OCI-LY7 (cell line): Measurements from ENCODE around the gene OAS1. TPM values are rescaled to one million over a fixed set of nuclear protein-coding genes. Genes with fewer than 3 reads are reported as not detected.

Experiments
- BruUV-seq: library from RNA; stranded (reverse); fragments of 400-500 nt; replicated peaks from 2 replicates; lab custom pipeline; 2021; lab: Mats Ljungman, UMichigan
- CTCF ChIA-PET: fragments of 300-600 bp; sonication (Branson Sonifier 250); formaldehyde crosslinking; loops from one replicate; lab custom pipeline; 2022; ENCODE audit warnings: antibody characterized with exemption; ENCODE audit not compliant: unreplicated experiment; lab: Charles Lee
- POLR2A ChIA-PET: fragments of 300-600 bp; sonication (Branson Sonifier 250); formaldehyde crosslinking; loops from one replicate; lab custom pipeline; 2022; ENCODE audit warnings: antibody characterized with exemption; lab: Charles Lee
- DNase-seq: peaks from one replicate; pipeline ENCODE4 v3.0.0-alpha.2; 2015; ENCODE audit warnings: low spot score
- H2AFZ ChIP-seq: fragments of 200-600 bp; sonication (generic), shearing (Covaris generic); 2 replicates; pipeline ENCODE4 v1.6.1; 2014; ENCODE audit warnings: mild to moderate bottlenecking, antibody characterized with exemption, low read length, moderate library complexity
- H3K27ac ChIP-seq: fragments of 200-600 bp; sonication (generic); 2 replicates; pipeline ENCODE4 v1.5.1; 2014; ENCODE audit warnings: mixed run types, low read depth, mild to moderate bottlenecking, moderate library complexity, low read length, inconsistent platforms; ENCODE audit not compliant: poor library complexity, severe bottlenecking
- H3K36me3 ChIP-seq: fragments of 200-600 bp; sonication (generic); 2 replicates; pipeline ENCODE4 v1.6.1; 2014; ENCODE audit warnings: mild to moderate bottlenecking, antibody characterized with exemption, low read length, moderate library complexity, mixed read lengths; ENCODE audit not compliant: insufficient read depth
- H3K4me1 ChIP-seq: fragments of 200-600 bp; sonication (generic); 2 replicates; pipeline ENCODE4 v1.5.1; 2014; ENCODE audit warnings: mild to moderate bottlenecking, low read length; ENCODE audit not compliant: insufficient read depth, poor library complexity, severe bottlenecking
- H3K4me2 ChIP-seq: fragments of 200-600 bp; sonication (generic); 2 replicates; pipeline ENCODE4 v1.6.1; 2014; ENCODE audit warnings: mild to moderate bottlenecking, low read length
- H3K4me3 ChIP-seq: fragments of 200-600 bp; sonication (generic); 2 replicates; pipeline ENCODE4 v1.5.1; 2014; ENCODE audit warnings: mild to moderate bottlenecking, low read depth, low read length; ENCODE audit not compliant: poor library complexity, severe bottlenecking
- H3K79me2 ChIP-seq: fragments of 200-600 bp; sonication (generic); 2 replicates; pipeline ENCODE4 v1.6.1; 2016; ENCODE audit warnings: low read depth, mild to moderate bottlenecking, low read length, moderate library complexity, mixed read lengths; ENCODE audit not compliant: insufficient read depth
- H3K9me2 ChIP-seq: fragments of 200-600 bp; sonication (generic); 2 replicates; pipeline ENCODE4 v1.6.1; 2016; ENCODE audit warnings: mild to moderate bottlenecking, low read length, mixed read lengths; ENCODE audit not compliant: insufficient read depth
- H3K9me3 ChIP-seq: fragments of 200-600 bp; sonication (generic); 2 replicates; pipeline ENCODE4 v1.6.1; 2014; ENCODE audit warnings: mild to moderate bottlenecking, mixed run types, low read length, mixed read lengths
- H4K20me1 ChIP-seq: fragments of 200-600 bp; sonication (generic); 2 replicates; pipeline ENCODE4 v1.6.1; 2014; ENCODE audit warnings: mild to moderate bottlenecking, antibody characterized with exemption, low read length, moderate library complexity, mixed read lengths; ENCODE audit not compliant: insufficient read depth
- EZH2phosphoT487 ChIP-seq: fragments of 200-600 bp; sonication (generic); IDR thresholded peaks from 2 replicates; pipeline ENCODE4 v1.6.1; 2018; ENCODE audit warnings: low read depth, borderline replicate concordance, mild to moderate bottlenecking, mixed run types, antibody characterized with exemption, low read length, moderate library complexity, mixed read lengths
- intact Hi-C: fragments of 100-400 bp; cut with micrococcal nuclease; formaldehyde crosslinking; loops from one replicate; pipeline ENCODE4 v1.10.0; 2022; ENCODE audit not compliant: unreplicated experiment
- total RNA-seq, 2 experiments: library from RNA; depleted of rRNA in 1 of 2; stranded (reverse); fragments of >200 nt in 1 of 2; shearing (Covaris generic) in 1 of 2; gene quantifications; 2 replicates each; pipeline ENCODE4 v1.2.3, GENCODE V29; 2014 to 2022
- TF ChIP-seq, protein P1 (sequence below): fragments of 200-600 bp; sonication (generic); conservative IDR thresholded peaks from 2 replicates; pipeline ENCODE4 v1.5.1; 2014; ENCODE audit warnings: mild to moderate bottlenecking, antibody characterized with exemption, low read length, moderate library complexity, mixed read lengths

OAS1 gene
- total RNA-seq, 2 experiments from 2014 or later = 49.6 to 56.3 TPM

DNA sequence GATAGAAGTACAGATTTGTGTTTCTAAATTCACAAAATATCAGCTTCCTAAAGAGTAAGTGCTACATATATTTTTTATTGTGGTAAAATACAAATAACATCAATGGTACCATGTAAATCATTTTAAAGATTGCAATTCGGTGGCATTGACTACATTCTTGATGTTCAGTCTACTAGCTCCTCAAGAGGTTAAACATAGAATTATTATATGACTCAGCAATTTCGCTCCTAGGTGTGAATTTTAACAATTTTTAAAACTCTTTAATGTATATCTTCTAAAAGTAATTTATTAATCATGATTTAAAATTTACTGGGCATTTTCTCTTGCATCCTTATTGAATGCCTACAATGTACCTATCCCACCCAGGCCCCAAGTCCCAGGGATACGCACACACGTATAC is 29.8 kb upstream of the OAS1 start:
- Histone ChIP-seq H3K4me3 (no peak overlapping the region), H3K4me1 (no peaks in the 10 kb centered on the region), H3K36me3 (no peaks in the 10 kb centered on the region), H2AFZ (no peak overlapping the region), H4K20me1 (no peaks in the 10 kb centered on the region), H3K27ac (no peak overlapping the region), H3K4me2 (no peak overlapping the region), H3K79me2 (no peaks in the 10 kb centered on the region), H3K9me2 (no peaks in the 10 kb centered on the region), H3K9me3 (no peaks in the 10 kb centered on the region)
- BruUV-seq = no TSS peak
- intact Hi-C loops = no loop called here
- POLR2A ChIA-PET = no interaction called here
- no peak for DNase-seq
- CTCF ChIA-PET = no interaction called here
- no peak for TF ChIP-seq EZH2phosphoT487
- TF ChIP-seq, protein P1, sequence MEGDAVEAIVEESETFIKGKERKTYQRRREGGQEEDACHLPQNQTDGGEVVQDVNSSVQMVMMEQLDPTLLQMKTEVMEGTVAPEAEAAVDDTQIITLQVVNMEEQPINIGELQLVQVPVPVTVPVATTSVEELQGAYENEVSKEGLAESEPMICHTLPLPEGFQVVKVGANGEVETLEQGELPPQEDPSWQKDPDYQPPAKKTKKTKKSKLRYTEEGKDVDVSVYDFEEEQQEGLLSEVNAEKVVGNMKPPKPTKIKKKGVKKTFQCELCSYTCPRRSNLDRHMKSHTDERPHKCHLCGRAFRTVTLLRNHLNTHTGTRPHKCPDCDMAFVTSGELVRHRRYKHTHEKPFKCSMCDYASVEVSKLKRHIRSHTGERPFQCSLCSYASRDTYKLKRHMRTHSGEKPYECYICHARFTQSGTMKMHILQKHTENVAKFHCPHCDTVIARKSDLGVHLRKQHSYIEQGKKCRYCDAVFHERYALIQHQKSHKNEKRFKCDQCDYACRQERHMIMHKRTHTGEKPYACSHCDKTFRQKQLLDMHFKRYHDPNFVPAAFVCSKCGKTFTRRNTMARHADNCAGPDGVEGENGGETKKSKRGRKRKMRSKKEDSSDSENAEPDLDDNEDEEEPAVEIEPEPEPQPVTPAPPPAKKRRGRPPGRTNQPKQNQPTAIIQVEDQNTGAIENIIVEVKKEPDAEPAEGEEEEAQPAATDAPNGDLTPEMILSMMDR = no peak

DNA sequence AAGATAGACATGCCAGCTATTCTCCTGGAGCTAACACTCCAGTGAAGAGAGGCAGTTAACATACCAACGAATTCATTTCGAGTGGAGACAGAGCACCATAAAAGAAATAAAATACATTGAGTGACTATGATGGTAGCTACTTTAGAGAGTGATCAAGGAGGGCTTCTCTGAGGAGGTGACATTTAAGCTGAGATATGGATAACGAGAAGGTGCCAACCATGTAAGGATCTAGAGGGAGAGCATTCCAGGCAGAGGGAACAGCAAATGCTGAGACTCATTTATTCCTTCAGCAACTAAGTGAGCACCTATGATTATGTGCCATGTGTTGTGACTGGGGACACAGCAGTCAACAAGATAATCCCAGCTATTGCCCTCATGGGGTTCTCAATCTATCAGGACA is 28.3 kb upstream of the OAS1 start:
- no TSS peak for BruUV-seq
- DNase-seq = no peak
- POLR2A ChIA-PET = no interaction called here

DNA sequence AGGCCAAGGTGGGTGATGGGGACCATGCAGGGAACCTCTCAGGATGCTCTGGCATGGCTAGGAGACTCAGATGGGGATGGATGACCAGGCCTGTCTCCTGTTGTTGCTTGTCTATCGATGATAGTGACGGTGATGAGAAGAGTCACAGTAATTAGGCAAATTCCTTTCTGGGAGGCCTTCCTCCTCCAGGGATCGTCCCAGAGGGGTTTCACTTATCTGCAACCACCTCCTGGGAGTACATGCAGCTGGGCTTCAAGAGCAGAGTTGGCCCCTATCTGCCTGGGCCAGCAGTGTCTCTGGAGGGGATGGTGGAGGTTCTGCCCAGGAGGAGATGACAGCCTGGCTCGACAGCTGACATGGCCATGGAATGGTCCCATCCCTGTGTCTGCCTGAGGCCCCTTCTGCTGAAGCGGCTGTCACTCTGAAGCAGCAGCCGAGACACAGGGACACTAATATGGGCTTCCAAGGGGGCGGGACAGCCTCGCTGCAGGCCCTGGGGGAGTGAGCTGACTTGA is 27.5 kb upstream of the OAS1 start:
- Histone ChIP-seq H4K20me1 (no peaks in the 10 kb centered on the region), H3K36me3 (no peaks in the 10 kb centered on the region), H3K79me2 (no peaks in the 10 kb centered on the region), H3K27ac (no peak overlapping the region), H3K4me3 (no peak overlapping the region), H3K9me2 (no peaks in the 10 kb centered on the region), H3K4me1 (no peaks in the 10 kb centered on the region), H3K4me2 (no peak overlapping the region), H2AFZ (no peak overlapping the region), H3K9me3 (no peaks in the 10 kb centered on the region)
- TF ChIP-seq EZH2phosphoT487 = no peak
- TF ChIP-seq, protein P1 = no peak
- POLR2A ChIA-PET = no interaction called here
- CTCF ChIA-PET = no interaction called here
- intact Hi-C loops = no loop called here
- DNase-seq = no peak
- no TSS peak for BruUV-seq

More for the DNA sequence above, 28.3 kb upstream of the OAS1 start:
- H3K36me3 ChIP-seq = no peaks in the 10 kb centered on the region
- intact Hi-C loops = no loop called here
- no peak overlapping the region for H3K4me3 ChIP-seq
- H3K9me2 ChIP-seq = no peaks in the 10 kb centered on the region
- H3K4me1 ChIP-seq = no peaks in the 10 kb centered on the region
- TF ChIP-seq, protein P1 = no peak
- no peak for TF ChIP-seq EZH2phosphoT487
- no peaks in the 10 kb centered on the region for H3K9me3 ChIP-seq
- H2AFZ ChIP-seq = no peak overlapping the region
- H4K20me1 ChIP-seq = no peaks in the 10 kb centered on the region
- H3K4me2 ChIP-seq = no peak overlapping the region
- no peaks in the 10 kb centered on the region for H3K79me2 ChIP-seq
- CTCF ChIA-PET = no interaction called here
- no peak overlapping the region for H3K27ac ChIP-seq
